Stimulated activated CD8-positive, alpha-beta memory T cell treated with anti-CD3 and anti-CD28 coated beads, Interleukin-4, amount 100 ng/mL, for 4 hours (primary cell): ENCODE data around the gene DPH5.

Experiments used
- DNase-seq, 2 donors: peaks; one replicate each; pipeline ENCODE4 v3.0.0-alpha.2; 2020; ENCODE audit warnings: low read depth in 2 of 2, low spot score in 1 of 2

The DPH5 gene

GRCh38 chr1:100943533-100943932 is 82.1 kb downstream of the DPH5 start:
- no peak for DNase-seq

GRCh38 chr1:100942304-100943046 is 83.1 kb downstream of the DPH5 start:
- no peak for DNase-seq

DNA sequence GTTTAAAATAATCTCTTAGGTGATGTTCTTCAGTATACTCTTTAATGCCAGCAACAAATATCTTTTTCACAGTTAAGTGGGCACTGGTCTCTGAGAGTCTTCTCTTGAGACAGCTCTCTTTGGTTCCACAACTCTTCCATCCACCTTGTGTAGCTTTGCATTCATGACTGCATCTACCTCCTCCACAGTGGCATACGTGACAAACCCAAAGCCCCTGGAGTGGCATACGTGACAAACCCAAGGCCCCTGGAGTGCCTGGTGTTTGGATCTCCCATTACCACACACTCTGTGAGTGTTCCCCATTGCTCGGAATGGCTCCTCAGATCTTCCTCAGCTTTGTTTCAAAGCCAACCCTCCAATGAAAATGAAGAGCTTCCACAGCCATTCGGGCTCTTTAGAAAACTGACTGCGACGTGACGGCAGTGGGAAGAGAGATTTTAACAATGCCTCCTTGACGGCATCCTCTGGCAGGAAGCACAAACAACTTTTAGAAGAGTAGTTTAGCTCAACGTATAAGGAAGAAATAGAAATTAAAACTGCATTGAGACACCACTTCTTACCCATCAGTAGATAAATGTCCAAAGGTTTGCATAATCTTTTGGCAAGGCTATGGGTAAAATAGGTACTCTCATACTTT is 83.9 kb downstream of the DPH5 start:
- DNase-seq: no peak

DNA sequence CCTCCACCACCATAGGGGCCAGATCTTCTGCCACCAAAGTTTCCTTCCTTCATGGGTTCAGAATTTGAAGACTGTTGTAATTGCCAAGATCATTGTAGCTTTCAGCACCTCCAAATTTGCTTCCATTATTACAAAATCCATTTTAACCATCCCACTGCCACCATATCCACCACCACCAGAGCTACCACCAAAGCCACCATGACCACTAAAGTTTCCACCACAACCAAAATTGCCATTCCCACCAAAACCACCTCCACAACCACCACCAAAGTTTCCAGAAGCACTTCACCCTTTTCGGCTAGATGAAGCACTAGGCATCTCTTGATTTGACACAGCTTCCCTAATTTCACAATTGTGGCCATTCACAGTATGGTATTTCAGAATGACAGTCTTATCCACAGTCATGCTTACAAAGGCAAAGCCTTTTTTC is 84.5 kb downstream of the DPH5 start:
- no peak for DNase-seq
